Mesenchymal stem cell (in vitro differentiated cells and primary cell): ENCODE measurements around the gene NRG2.

ENCODE experiments used
- DNase-seq: peaks from one replicate; pipeline ENCODE4 v3.0.0-alpha.2; 2013
- H2AFZ ChIP-seq: one replicate; pipeline ENCODE4 v1.6.1; 2013; ENCODE audit warnings: low read depth, mild to moderate bottlenecking, control low read depth, inconsistent platforms, low read length, moderate library complexity
- H2AK5ac ChIP-seq: 2 replicates; pipeline ENCODE4 v1.6.1; 2013; ENCODE audit warnings: low read length, moderate library complexity, mild to moderate bottlenecking, inconsistent platforms; ENCODE audit not compliant: severe bottlenecking
- H2BK120ac ChIP-seq: one replicate; pipeline ENCODE4 v1.6.1; 2013; ENCODE audit warnings: low read depth, mild to moderate bottlenecking, inconsistent platforms, low read length, moderate library complexity
- H2BK12ac ChIP-seq, 2 experiments: one replicate each; pipeline ENCODE4 v1.6.1; 2013; ENCODE audit warnings: inconsistent platforms in 2 of 2, low read length in 2 of 2, mild to moderate bottlenecking in 2 of 2, moderate library complexity in 2 of 2, control low read depth in 1 of 2
- H2BK15ac ChIP-seq: one replicate; pipeline ENCODE4 v1.6.1; 2013; ENCODE audit warnings: mild to moderate bottlenecking, low read depth, inconsistent platforms; ENCODE audit not compliant: poor library complexity, severe bottlenecking
- H2BK5ac ChIP-seq: 2 replicates; pipeline ENCODE4 v1.6.1; 2013; ENCODE audit warnings: low read depth, mild to moderate bottlenecking, low read length, control low read depth, inconsistent platforms; ENCODE audit not compliant: poor library complexity, severe bottlenecking
- H3K14ac ChIP-seq, 2 experiments: one replicate each; pipeline ENCODE4 v1.6.1; 2013; ENCODE audit warnings: inconsistent platforms in 2 of 2, low read length in 2 of 2, control low read depth in 1 of 2, mild to moderate bottlenecking in 1 of 2, moderate library complexity in 1 of 2
- H3K18ac ChIP-seq, 2 experiments: one replicate each; pipeline ENCODE4 v1.6.1; 2013; ENCODE audit warnings: inconsistent platforms in 2 of 2, low read length in 2 of 2, control low read depth in 1 of 2, low read depth in 1 of 2, mild to moderate bottlenecking in 1 of 2
- H3K23ac ChIP-seq, 2 experiments: one replicate each; pipeline ENCODE4 v1.6.1; 2013; ENCODE audit warnings: inconsistent platforms in 2 of 2, low read length in 2 of 2, mild to moderate bottlenecking in 2 of 2, moderate library complexity in 2 of 2, control low read depth in 1 of 2
- H3K27ac ChIP-seq: 2 replicates; pipeline ENCODE4 v1.5.1; 2013; ENCODE audit warnings: mild to moderate bottlenecking, moderate library complexity, low read length, control low read depth, inconsistent platforms; ENCODE audit not compliant: poor library complexity, severe bottlenecking
- H3K27me3 ChIP-seq, 2 experiments: 2 replicates each; pipeline versions ENCODE4 v1.6.1 to v1.7.0; 2013; ENCODE audit warnings: low read length in 2 of 2, mild to moderate bottlenecking in 2 of 2, moderate library complexity in 2 of 2, control low read depth in 1 of 2, inconsistent platforms in 1 of 2; ENCODE audit not compliant: control insufficient read depth in 1 of 2, insufficient read depth in 1 of 2
- H3K36me3 ChIP-seq, 2 experiments: 2 replicates each; pipeline versions ENCODE4 v1.6.1 to v1.7.0; 2013; ENCODE audit warnings: low read length in 2 of 2, control low read depth in 1 of 2, inconsistent platforms in 1 of 2, low read depth in 1 of 2, mild to moderate bottlenecking in 1 of 2; ENCODE audit not compliant: insufficient read depth in 2 of 2, control insufficient read depth in 1 of 2
- H3K4ac ChIP-seq, 2 experiments: one replicate each; pipeline ENCODE4 v1.6.1; 2013; ENCODE audit warnings: inconsistent platforms in 2 of 2, low read length in 2 of 2, mild to moderate bottlenecking in 2 of 2, moderate library complexity in 2 of 2, control low read depth in 1 of 2, low read depth in 1 of 2
- H3K4me1 ChIP-seq: 2 replicates; pipeline ENCODE4 v1.6.1; 2013; ENCODE audit warnings: low read depth, low read length, control low read depth; ENCODE audit not compliant: control insufficient read depth, insufficient read depth
- H3K4me2 ChIP-seq: 2 replicates; pipeline ENCODE4 v1.6.1; 2013; ENCODE audit warnings: low read length, mild to moderate bottlenecking, inconsistent platforms; ENCODE audit not compliant: poor library complexity, severe bottlenecking
- H3K4me3 ChIP-seq, 2 experiments: 2 replicates each; pipeline versions ENCODE4 v1.5.1 to v1.7.0; 2013; ENCODE audit warnings: low read length in 2 of 2, mild to moderate bottlenecking in 2 of 2, control low read depth in 1 of 2, low read depth in 1 of 2; ENCODE audit not compliant: insufficient read depth in 1 of 2
- H3K79me1 ChIP-seq: replicated peaks from 2 replicates; pipeline ENCODE4 v1.6.1; 2013; ENCODE audit warnings: mild to moderate bottlenecking, control low read depth, low read length, inconsistent platforms; ENCODE audit not compliant: poor library complexity, severe bottlenecking
- H3K9ac ChIP-seq: 2 replicates; pipeline ENCODE4 v1.7.0; 2013; ENCODE audit warnings: mild to moderate bottlenecking, low read length, moderate library complexity
- H3K9me3 ChIP-seq: 2 replicates; pipeline ENCODE4 v1.7.0; 2013; ENCODE audit warnings: mild to moderate bottlenecking, low read length; ENCODE audit not compliant: control insufficient read depth
- H4K8ac ChIP-seq: one replicate; pipeline ENCODE4 v1.6.1; 2013; ENCODE audit warnings: inconsistent platforms, mild to moderate bottlenecking, low read length, moderate library complexity
- H4K91ac ChIP-seq: one replicate; pipeline ENCODE4 v1.6.1; 2013; ENCODE audit warnings: mild to moderate bottlenecking, low read length, inconsistent platforms
- WGBS: methylation state at CpG from one replicate; pipeline ENCODE4 v1.1.7; 2013; ENCODE audit warnings: mixed read lengths; 5-methylcytosine and 5-hydroxymethylcytosine counted together

The NRG2 gene

DNA sequence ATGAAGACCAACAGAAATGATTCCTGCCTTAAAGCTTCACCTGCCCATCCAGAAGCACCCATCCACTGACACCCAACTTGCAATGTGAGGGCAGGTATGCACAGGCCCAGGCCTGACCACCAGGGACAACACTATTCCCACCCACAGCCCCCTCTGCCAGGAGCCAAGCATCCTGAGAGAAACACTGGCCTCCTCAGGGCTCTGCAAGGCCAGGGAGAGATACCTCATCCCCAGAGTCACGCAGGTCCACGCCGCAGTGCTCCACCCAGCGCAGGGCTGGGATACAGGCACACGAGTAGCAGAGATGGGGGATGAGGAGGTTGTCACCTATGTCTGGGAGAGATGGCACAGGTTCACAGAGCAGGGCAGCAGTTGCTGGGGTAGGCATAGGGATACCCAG lies 148.1 kb downstream of the NRG2 start:
- H3K9ac ChIP-seq = no peak overlapping the region
- H3K9me3 ChIP-seq = no peaks in the 10 kb centered on the region
- H3K79me1 ChIP-seq = no peaks in the 10 kb centered on the region
- H3K36me3 ChIP-seq = no peaks in the 10 kb centered on the region
- 92% methylated on average over 5 of the region's 5 CpGs for WGBS
- H3K27ac ChIP-seq = no peak overlapping the region
- no peak overlapping the region for H4K8ac ChIP-seq
- H3K4me2 ChIP-seq = no peak overlapping the region
- no peak overlapping the region for H3K4ac ChIP-seq
- no peak overlapping the region for H2AFZ ChIP-seq
- no peak overlapping the region for H3K14ac ChIP-seq
- no peak overlapping the region for H2BK12ac ChIP-seq
- H2AK5ac ChIP-seq = no peak overlapping the region
- H3K4me3 ChIP-seq = no peak overlapping the region
- no peak overlapping the region for H2BK15ac ChIP-seq
- DNase-seq = no peak
- no peaks in the 10 kb centered on the region for H3K4me1 ChIP-seq
- H2BK120ac ChIP-seq = no peak overlapping the region
- H3K27me3 ChIP-seq = peaks cover 44 to 92% of the 10 kb centered on the region in 2 experiments
- no peak overlapping the region for H4K91ac ChIP-seq
- no peak overlapping the region for H3K18ac ChIP-seq
- H3K23ac ChIP-seq = no peak overlapping the region
- H2BK5ac ChIP-seq = no peak overlapping the region

DNA sequence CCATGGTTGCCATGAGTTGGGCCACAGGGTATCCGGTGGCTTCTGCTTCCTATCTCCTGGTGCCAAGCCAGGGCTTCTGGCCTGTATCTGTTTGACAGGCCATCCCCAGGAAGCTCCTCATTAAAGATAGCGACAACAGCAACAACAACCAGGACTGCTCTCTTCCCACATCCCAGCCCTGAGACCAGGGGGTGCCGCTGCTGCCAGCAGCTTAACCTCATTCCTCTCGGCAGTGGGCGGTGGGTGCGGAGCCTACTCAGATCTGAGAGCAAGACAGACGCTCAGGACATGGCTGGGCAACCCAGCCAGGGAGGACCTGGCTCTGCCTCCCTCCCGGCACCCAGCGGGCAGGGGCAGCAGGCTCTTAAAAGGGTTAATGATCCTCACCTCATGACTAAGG lies 149.2 kb downstream of the NRG2 start:
- Histone ChIP-seq H3K36me3 (no peaks in the 10 kb centered on the region), H2BK15ac (no peak overlapping the region), H2BK12ac (no peak overlapping the region), H3K27ac (no peak overlapping the region), H3K14ac (peak overlapping the region in 1 of 2 experiments; percentile 74), H3K9ac (no peak overlapping the region), H2AFZ (no peak overlapping the region), H3K27me3 (peaks cover 38 to 88% of the 10 kb centered on the region in 2 experiments), H4K8ac (no peak overlapping the region), H2AK5ac (no peak overlapping the region), H4K91ac (no peak overlapping the region), H3K4me2 (no peak overlapping the region), H3K9me3 (no peaks in the 10 kb centered on the region), H3K23ac (peak overlapping the region in 1 of 2 experiments; percentile 23), H2BK5ac (no peak overlapping the region), H3K4ac (no peak overlapping the region), H2BK120ac (no peak overlapping the region), H3K4me1 (no peaks in the 10 kb centered on the region), H3K18ac (no peak overlapping the region), H3K79me1 (no peaks in the 10 kb centered on the region), H3K4me3 (no peak overlapping the region)
- 30% methylated on average over 9 of the region's 9 CpGs for WGBS
- no peak for DNase-seq

DNA sequence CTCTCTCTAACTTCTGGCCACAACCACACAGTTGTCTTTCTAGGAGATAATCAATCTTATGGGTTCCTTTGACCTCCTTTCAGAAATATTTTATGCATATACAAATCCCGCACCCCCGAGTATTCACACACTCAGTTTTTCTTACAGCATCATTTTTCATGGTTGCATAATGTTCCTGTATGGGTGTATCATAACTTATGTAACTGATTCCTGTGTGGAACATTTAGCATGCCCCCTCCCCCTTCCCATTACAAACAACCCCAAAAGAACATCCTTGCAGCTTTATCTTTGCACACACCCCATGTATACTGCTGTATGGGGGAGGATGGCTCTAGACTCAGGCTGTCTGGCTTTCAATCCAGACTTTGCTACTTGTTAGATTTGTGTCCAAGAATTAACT lies 153.7 kb downstream of the NRG2 start:
- no peak overlapping the region for H4K91ac ChIP-seq
- no peak overlapping the region for H3K4ac ChIP-seq
- DNase-seq = no peak
- no peak overlapping the region for H3K4me2 ChIP-seq
- no peak overlapping the region for H2BK5ac ChIP-seq
- no peak overlapping the region for H4K8ac ChIP-seq
- H3K18ac ChIP-seq = no peak overlapping the region
- H2BK15ac ChIP-seq = no peak overlapping the region
- no peaks in the 10 kb centered on the region for H3K79me1 ChIP-seq
- no peaks in the 10 kb centered on the region for H3K4me1 ChIP-seq
- peaks cover 0 to 8% of the 10 kb centered on the region in 2 experiments for H3K36me3 ChIP-seq
- H3K9me3 ChIP-seq = no peaks in the 10 kb centered on the region
- H2BK120ac ChIP-seq = no peak overlapping the region
- 80% methylated on average over 1 of the region's 2 CpGs for WGBS
- H3K14ac ChIP-seq = no peak overlapping the region
- H3K27ac ChIP-seq = no peak overlapping the region
- no peak overlapping the region for H2AK5ac ChIP-seq
- no peak overlapping the region for H3K4me3 ChIP-seq
- H2AFZ ChIP-seq = no peak overlapping the region
- no peak overlapping the region for H2BK12ac ChIP-seq
- no peak overlapping the region for H3K23ac ChIP-seq
- no peak overlapping the region for H3K9ac ChIP-seq
- peaks cover 35 to 85% of the 10 kb centered on the region in 2 experiments for H3K27me3 ChIP-seq

DNA sequence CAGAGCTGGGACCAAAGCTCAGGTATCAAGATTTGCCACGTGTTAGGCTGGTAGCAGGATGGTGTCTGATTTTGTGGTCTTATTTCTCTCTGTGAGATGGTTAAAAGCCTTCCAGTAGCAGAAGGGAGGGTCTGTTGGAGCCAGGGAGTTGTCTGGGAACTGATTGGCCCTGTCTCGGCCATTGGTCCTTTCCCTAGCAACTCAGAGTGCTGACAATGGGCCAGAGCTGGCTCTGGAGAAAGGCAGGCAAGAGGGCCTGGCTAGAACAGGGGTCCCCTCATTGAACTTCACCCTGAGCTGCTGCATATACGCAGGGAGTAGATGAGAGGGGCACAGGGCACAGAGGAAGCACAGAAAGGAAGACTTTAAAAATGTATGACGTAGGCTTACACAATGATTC lies 154.7 kb downstream of the NRG2 start:
- peaks cover 32 to 85% of the 10 kb centered on the region in 2 experiments for H3K27me3 ChIP-seq
- H3K18ac ChIP-seq = no peak overlapping the region
- no peak overlapping the region for H3K23ac ChIP-seq
- no peak overlapping the region for H3K14ac ChIP-seq
- no peak overlapping the region for H3K4ac ChIP-seq
- H3K27ac ChIP-seq = no peak overlapping the region
- no peak overlapping the region for H2AK5ac ChIP-seq
- 42% methylated on average over 3 of the region's 4 CpGs for WGBS
- no peak overlapping the region for H2BK120ac ChIP-seq
- no peaks in the 10 kb centered on the region for H3K79me1 ChIP-seq
- no peak overlapping the region for H2BK15ac ChIP-seq
- H3K9ac ChIP-seq = no peak overlapping the region
- H2BK5ac ChIP-seq = no peak overlapping the region
- H4K91ac ChIP-seq = no peak overlapping the region
- H3K36me3 ChIP-seq = peaks cover 0 to 8% of the 10 kb centered on the region in 2 experiments
- H4K8ac ChIP-seq = no peak overlapping the region
- DNase-seq = no peak
- H3K9me3 ChIP-seq = no peaks in the 10 kb centered on the region
- no peaks in the 10 kb centered on the region for H3K4me1 ChIP-seq
- H3K4me2 ChIP-seq = no peak overlapping the region
- H2BK12ac ChIP-seq = no peak overlapping the region
- no peak overlapping the region for H3K4me3 ChIP-seq
- no peak overlapping the region for H2AFZ ChIP-seq
